ENCODE results near the gene REC8. TPM values are rescaled to one million over a fixed set of nuclear protein-coding genes. Genes with fewer than 3 reads are reported as not detected.
A peak's percentile ranks its signal among the peaks of the same experiment; 100 is the strongest.

The REC8 gene
- total RNA-seq: 1 to 10 TPM; 3.8 to 5.6 TPM

GRCh38 chr14:24171422-24172260, at the start of gene REC8:
REC8 (plus strand) TSS chr14:24172080; CDS start chr14:24172553, 473 bp downstream.
- no peak for TF ChIP-seq CTCF (IDR thresholded peaks at IDR 0.05)
- Histone ChIP-seq H3K4me3 (peak within 1 kb of the TSS; percentile 12 to 40), H3K27ac (no peak within 1 kb of the TSS), H3K36me3 (peaks cover 18% of the 10 kb centered on the region), H3K9me3 (no peaks in the 10 kb centered on the region), H3K4me1 (peaks cover 0 to 9% of the 10 kb centered on the region in 2 donors), H3K27me3 (no peaks in the 10 kb centered on the region)
- DNase-seq (ENCODE audit: low spot score): peak; percentile 89

- no peak for TF ChIP-seq CTCF (IDR thresholded peaks at IDR 0.05)
Observed at GRCh38 chr14:24122416-24122815, 49.5 kb upstream of the REC8 start.

GRCh38 chr14:24122898-24123297, 49.0 kb upstream of the REC8 start:
- peaks cover 56% of the 10 kb centered on the region for H3K36me3 ChIP-seq
- no peaks in the 10 kb centered on the region for H3K9me3 ChIP-seq
- H3K4me1 ChIP-seq: no peaks in the 10 kb centered on the region
- TF ChIP-seq CTCF (IDR thresholded peaks at IDR 0.05): no peak
- no peak overlapping the region for H3K27ac ChIP-seq
- H3K4me3 ChIP-seq: no peak overlapping the region
- no peaks in the 10 kb centered on the region for H3K27me3 ChIP-seq
- DNase-seq (ENCODE audit: low spot score): no peak

More at GRCh38 chr14:24122416-24122815, 49.5 kb upstream of the REC8 start:
- H3K9me3 ChIP-seq: no peaks in the 10 kb centered on the region
- H3K36me3 ChIP-seq: peaks cover 60% of the 10 kb centered on the region
- H3K4me1 ChIP-seq: no peaks in the 10 kb centered on the region
- no peak overlapping the region for H3K4me3 ChIP-seq
- DNase-seq (ENCODE audit: low spot score): no peak
- no peak overlapping the region for H3K27ac ChIP-seq
- H3K27me3 ChIP-seq: no peaks in the 10 kb centered on the region

GRCh38 chr14:24123424-24124417, 48.2 kb upstream of the REC8 start:
- Histone ChIP-seq H3K9me3 (no peaks in the 10 kb centered on the region), H3K4me3 (no peak overlapping the region), H3K27me3 (no peaks in the 10 kb centered on the region), H3K4me1 (no peaks in the 10 kb centered on the region), H3K27ac (no peak overlapping the region), H3K36me3 (peaks cover 48% of the 10 kb centered on the region)
- no peak for DNase-seq (ENCODE audit: low spot score)
- TF ChIP-seq CTCF (IDR thresholded peaks at IDR 0.05): no peak

GRCh38 chr14:24126939-24127338, 44.9 kb upstream of the REC8 start:
- Histone ChIP-seq H3K4me3 (no peak overlapping the region), H3K4me1 (peaks cover 0 to 16% of the 10 kb centered on the region in 2 donors), H3K36me3 (peaks cover 16% of the 10 kb centered on the region), H3K9me3 (no peaks in the 10 kb centered on the region), H3K27ac (no peak overlapping the region), H3K27me3 (no peaks in the 10 kb centered on the region)
- no peak for TF ChIP-seq CTCF (IDR thresholded peaks at IDR 0.05)
- DNase-seq (ENCODE audit: low spot score): no peak
